IMR-90 (cell line): ENCODE measurements around the gene SHROOM3. TPM values are rescaled to one million over a fixed set of nuclear protein-coding genes. Genes with fewer than 3 reads are reported as not detected.

ENCODE experiments used
- ATAC-seq: fragments of 200-7000 bp; cut with Tn5 transposase; 2 replicates; pipeline ENCODE4 v1.9.1; 2020; ENCODE audit warnings: low read depth, mild to moderate bottlenecking, moderate library complexity
- BruUV-seq: library from RNA; stranded (reverse); fragments of 400-500 nt; replicated peaks from 2 replicates; lab custom pipeline; 2021; lab: Mats Ljungman, UMichigan
- CTCF ChIA-PET: fragments of 300-600 bp; formaldehyde crosslinking; extraction: SDS; loops from one replicate; lab custom pipeline; 2021; ENCODE audit warnings: antibody characterized with exemption; lab: Yijun Ruan, JAX
- POLR2A ChIA-PET: fragments of 300-600 bp; sonication (Branson Sonifier 250); formaldehyde crosslinking; loops from one replicate; lab custom pipeline; 2022; ENCODE audit warnings: antibody characterized with exemption; ENCODE audit not compliant: unreplicated experiment; lab: Charles Lee
- DNase-seq: peaks from one replicate; pipeline ENCODE4 v3.0.0; 2013
- H2AFZ ChIP-seq: replicated peaks from 2 replicates; pipeline ENCODE3; 2013; ENCODE audit warnings: low read length, mild to moderate bottlenecking; ENCODE audit not compliant: poor library complexity
- H2AK5ac ChIP-seq: 2 replicates; pipeline ENCODE4 v1.6.1; 2013; ENCODE audit warnings: low read depth, low read length, inconsistent platforms
- H2AK9ac ChIP-seq: replicated peaks from 2 replicates; pipeline ENCODE3; 2013; ENCODE audit warnings: mild to moderate bottlenecking, low read depth, low read length, moderate library complexity; ENCODE audit not compliant: poor library complexity
- H2BK120ac ChIP-seq: 2 replicates; pipeline ENCODE4 v1.6.1; 2013; ENCODE audit warnings: low read depth, low read length, inconsistent platforms
- H2BK15ac ChIP-seq: 3 replicates; pipeline ENCODE4 v1.6.1; 2013; ENCODE audit warnings: low read depth, low read length, inconsistent platforms
- H2BK20ac ChIP-seq: 2 replicates; pipeline ENCODE4 v1.6.1; 2013; ENCODE audit warnings: low read depth, mild to moderate bottlenecking, inconsistent platforms, low read length, moderate library complexity
- H2BK5ac ChIP-seq: 2 replicates; pipeline ENCODE4 v1.6.1; 2013; ENCODE audit warnings: mild to moderate bottlenecking, low read depth, low read length, inconsistent platforms; ENCODE audit not compliant: poor library complexity, severe bottlenecking
- H3K14ac ChIP-seq: replicated peaks from 2 replicates; pipeline ENCODE4 v1.6.1; 2013; ENCODE audit warnings: low read depth, low read length, inconsistent platforms
- H3K18ac ChIP-seq: 2 replicates; pipeline ENCODE4 v1.6.1; 2013; ENCODE audit warnings: low read depth, low read length, control low read depth
- H3K23ac ChIP-seq: 2 replicates; pipeline ENCODE4 v1.6.1; 2013; ENCODE audit warnings: low read depth, low read length, inconsistent platforms
- H3K27ac ChIP-seq: 2 replicates; pipeline ENCODE4 v1.5.1; 2013; ENCODE audit warnings: mild to moderate bottlenecking, control low read depth, low read length; ENCODE audit not compliant: insufficient read depth
- H3K27me3 ChIP-seq: 2 replicates; pipeline ENCODE4 v1.6.1; 2013; ENCODE audit warnings: low read length; ENCODE audit not compliant: control insufficient read depth, insufficient read depth
- H3K36me3 ChIP-seq: 2 replicates; pipeline ENCODE4 v1.6.1; 2013; ENCODE audit warnings: low read length, mixed read lengths; ENCODE audit not compliant: control insufficient read depth, insufficient read depth
- H3K4ac ChIP-seq: 2 replicates; pipeline ENCODE4 v1.6.1; 2013; ENCODE audit warnings: low read depth, low read length, inconsistent platforms
- H3K4me1 ChIP-seq: 2 replicates; pipeline ENCODE4 v1.6.1; 2013; ENCODE audit warnings: low read length, mixed read lengths; ENCODE audit not compliant: control insufficient read depth, insufficient read depth
- H3K4me2 ChIP-seq: 2 replicates; pipeline ENCODE4 v1.6.1; 2013; ENCODE audit warnings: low read depth, mild to moderate bottlenecking, control low read depth, low read length, moderate library complexity
- H3K4me3 ChIP-seq: 2 replicates; pipeline ENCODE4 v1.5.1; 2013; ENCODE audit warnings: low read depth, mild to moderate bottlenecking, control low read depth, low read length, moderate library complexity; ENCODE audit not compliant: insufficient read depth
- H3K56ac ChIP-seq: 2 replicates; pipeline ENCODE4 v1.6.1; 2013; ENCODE audit warnings: low read length, inconsistent platforms; ENCODE audit not compliant: insufficient read depth; ENCODE audit errors: extremely low read depth
- H3K79me1 ChIP-seq, 2 experiments: 2 replicates each; pipeline ENCODE4 v1.6.1; 2013; ENCODE audit warnings: low read length in 2 of 2, inconsistent platforms in 1 of 2, low read depth in 1 of 2
- H3K9ac ChIP-seq: 2 replicates; pipeline ENCODE4 v1.6.1; 2013; ENCODE audit warnings: low read depth, low read length, control low read depth
- H3K9me1 ChIP-seq: 2 replicates; pipeline ENCODE4 v1.6.1; 2013; ENCODE audit warnings: low read length, inconsistent platforms; ENCODE audit not compliant: insufficient read depth
- H3K9me3 ChIP-seq: 2 replicates; pipeline ENCODE4 v1.6.1; 2013; ENCODE audit warnings: low read length; ENCODE audit not compliant: control insufficient read depth, insufficient read depth
- H4K20me1 ChIP-seq: 2 replicates; pipeline ENCODE4 v1.6.1; 2013; ENCODE audit warnings: low read length, inconsistent platforms; ENCODE audit not compliant: insufficient read depth
- H4K5ac ChIP-seq: 2 replicates; pipeline ENCODE4 v1.6.1; 2013; ENCODE audit warnings: mild to moderate bottlenecking, low read depth, low read length, control low read depth
- H4K8ac ChIP-seq, 2 experiments: 2 replicates each; pipeline ENCODE4 v1.6.1; 2013; ENCODE audit warnings: low read depth in 2 of 2, low read length in 2 of 2, control low read depth in 1 of 2, inconsistent platforms in 1 of 2
- H4K91ac ChIP-seq: 2 replicates; pipeline ENCODE4 v1.6.1; 2013; ENCODE audit warnings: low read depth, low read length, inconsistent platforms; ENCODE audit not compliant: insufficient read depth
- CHD1 ChIP-seq: IDR thresholded peaks from 2 replicates; pipeline ENCODE4 v1.6.1; 2012; ENCODE audit warnings: low read depth, low read length, improper control_type of control experiment
- FOS ChIP-seq: fragments of 150-350 bp; IDR thresholded peaks from 2 replicates; pipeline ENCODE4 v1.6.1; 2016; ENCODE audit warnings: low read depth, low read length
- MAFK ChIP-seq: IDR thresholded peaks from 2 replicates; pipeline ENCODE4 v1.6.1; 2012; ENCODE audit warnings: low read depth, low read length, improper control_type of control experiment
- MAZ ChIP-seq: IDR thresholded peaks from 2 replicates; pipeline ENCODE4 v1.6.1; 2012; ENCODE audit warnings: low read depth, mild to moderate bottlenecking, low read length, improper control_type of control experiment, moderate library complexity, borderline replicate concordance
- POLR2A ChIP-seq: IDR thresholded peaks from 2 replicates; pipeline ENCODE4 v1.6.1; 2012; ENCODE audit warnings: mild to moderate bottlenecking, low read depth, low read length
- RAD21 ChIP-seq: IDR thresholded peaks from 2 replicates; pipeline ENCODE4 v1.6.1; 2012; ENCODE audit warnings: low read length, improper control_type of control experiment
- RCOR1 ChIP-seq: IDR thresholded peaks from 2 replicates; pipeline ENCODE4 v1.6.1; 2012; ENCODE audit warnings: mild to moderate bottlenecking, low read length, improper control_type of control experiment; ENCODE audit not compliant: insufficient replicate concordance
- RFX5 ChIP-seq: IDR thresholded peaks from 2 replicates; pipeline ENCODE4 v1.8.0; 2012; ENCODE audit warnings: low read depth, mild to moderate bottlenecking, low read length, moderate library complexity
- SMC3 ChIP-seq: fragments of 150-350 bp; IDR thresholded peaks from 2 replicates; pipeline ENCODE4 v1.6.1; 2016; ENCODE audit warnings: low read depth, mild to moderate bottlenecking, antibody characterized with exemption, low read length, moderate library complexity
- WGBS, 2 experiments: methylation state at CpG; one replicate each; pipeline versions ENCODE4 v1.1.5 to v1.1.7; 2013; ENCODE audit warnings: missing lambda C conversion rate in 2 of 2; ENCODE audit not compliant: insufficient read length in 1 of 2; ENCODE audit errors: extremely low coverage in 2 of 2; 5-methylcytosine and 5-hydroxymethylcytosine counted together
- dilution Hi-C: fragments of 300-500 bp; cut with HindIII; formaldehyde crosslinking; loops from one replicate; pipeline ENCODE4 v1.14.3; 2018; ENCODE audit warnings: low sequenced_read_pairs; ENCODE audit not compliant: unreplicated experiment
- in situ Hi-C: fragments of 300-500 bp; cut with MboI; formaldehyde crosslinking; loops from 3 replicates; pipeline ENCODE4 v1.14.3; 2019; ENCODE audit warnings: low sequenced_read_pairs, inconsistent platforms, mixed read lengths
- intact Hi-C: fragments of 100-400 bp; cut with micrococcal nuclease; formaldehyde crosslinking; loops from 2 replicates; pipeline ENCODE4 v1.10.0; 2022
- polyA plus RNA-seq, 3 experiments: library from polyadenylated mRNA; depleted of rRNA; stranded (reverse); fragments of >200 nt; gene quantifications; 2 replicates each; pipeline ENCODE4 v1.2.3, GENCODE V29; 2012; ENCODE audit warnings: low replicate concordance in 1 of 3
- total RNA-seq: library from RNA; depleted of rRNA; stranded (reverse); fragments of >200 nt; gene quantifications from 2 replicates; pipeline ENCODE4 v1.2.3, GENCODE V29; 2012
- TF ChIP-seq, protein P1 (sequence below): fragments of 150-350 bp; IDR thresholded peaks from 2 replicates; pipeline ENCODE4 v1.6.1; 2017; ENCODE audit warnings: mild to moderate bottlenecking, antibody characterized with exemption, low read length, low read depth

Gene SHROOM3
- total and polyA plus RNA-seq, 2 of the 4 experiments (the other 2 are of a cell fraction) = 10.8 to 19.5 TPM

DNA sequence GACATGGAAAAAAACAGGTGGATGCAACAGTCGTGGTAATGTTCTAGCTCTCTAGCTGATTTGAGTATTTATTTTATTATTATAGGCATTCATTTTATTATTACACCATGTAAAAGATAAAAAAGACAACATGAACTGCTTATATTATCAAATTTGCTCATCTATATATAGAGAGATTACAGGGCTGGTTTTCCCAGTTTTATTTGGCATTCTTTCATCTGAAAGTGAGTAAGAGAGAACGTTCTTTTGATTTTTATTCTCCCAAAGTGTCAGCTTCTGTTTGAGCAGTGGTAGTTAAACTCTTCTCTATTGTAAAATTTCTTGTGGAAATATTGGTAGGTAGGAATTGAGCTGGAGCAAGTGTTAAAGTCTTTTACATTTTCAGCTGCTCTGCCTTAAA is 283.0 kb downstream of the SHROOM3 start:
- dilution Hi-C loops = no loop called here
- no TSS peak for BruUV-seq
- WGBS, 2 experiments = no CpG with 5 or more reads among the region's 2 CpGs

More for the DNA sequence above, 283.0 kb downstream of the SHROOM3 start:
- Histone ChIP-seq H4K8ac (no peak overlapping the region), H3K27ac (no peak overlapping the region), H3K56ac (no peak overlapping the region), H4K5ac (no peak overlapping the region), H4K20me1 (no peaks in the 10 kb centered on the region), H3K27me3 (no peaks in the 10 kb centered on the region), H3K9me3 (no peaks in the 10 kb centered on the region), H2AK9ac (no peak overlapping the region), H4K91ac (no peak overlapping the region), H3K9ac (no peak overlapping the region), H3K9me1 (peaks cover 7% of the 10 kb centered on the region), H3K4me1 (peaks cover 5% of the 10 kb centered on the region), H3K14ac (no peak overlapping the region), H2BK15ac (no peak overlapping the region), H3K36me3 (peaks cover 1% of the 10 kb centered on the region; the same call in 1 of the 2 replicates), H3K18ac (no peak overlapping the region), H3K4me3 (no peak overlapping the region), H3K4me2 (no peak overlapping the region), H2BK20ac (no peak overlapping the region), H2BK120ac (no peak overlapping the region), H2AK5ac (no peak overlapping the region), H3K4ac (no peak overlapping the region), H3K23ac (no peak overlapping the region), H3K79me1 (peaks cover 22 to 65% of the 10 kb centered on the region in 2 experiments), H2AFZ (no peak overlapping the region), H2BK5ac (no peak overlapping the region)
- ChIA-PET CTCF (no interaction called here), POLR2A (no interaction called here)
- in situ Hi-C loops = no loop called here
- TF ChIP-seq RCOR1 = no peak
- no peak for TF ChIP-seq MAFK
- TF ChIP-seq SMC3 = no peak
- TF ChIP-seq, protein P1, sequence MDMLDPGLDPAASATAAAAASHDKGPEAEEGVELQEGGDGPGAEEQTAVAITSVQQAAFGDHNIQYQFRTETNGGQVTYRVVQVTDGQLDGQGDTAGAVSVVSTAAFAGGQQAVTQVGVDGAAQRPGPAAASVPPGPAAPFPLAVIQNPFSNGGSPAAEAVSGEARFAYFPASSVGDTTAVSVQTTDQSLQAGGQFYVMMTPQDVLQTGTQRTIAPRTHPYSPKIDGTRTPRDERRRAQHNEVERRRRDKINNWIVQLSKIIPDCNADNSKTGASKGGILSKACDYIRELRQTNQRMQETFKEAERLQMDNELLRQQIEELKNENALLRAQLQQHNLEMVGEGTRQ = no peak
- TF ChIP-seq CHD1 = no peak
- TF ChIP-seq RAD21 = no peak
- TF ChIP-seq FOS = no peak
- no peak for TF ChIP-seq RFX5
- TF ChIP-seq MAZ = no peak
- no peak for TF ChIP-seq POLR2A
- ATAC-seq (no peak), DNase-seq (no peak)
- intact Hi-C loops = no loop called here
